ENCODE measurements around the gene TREML1.

- TF ChIP-seq CTCF (conservative IDR thresholded peaks at IDR 0.05), result no peak
- no peak for TF ChIP-seq ZFX (IDR thresholded peaks at IDR 0.05)
Observed at GRCh38 chr6:41200296-41200900, 46.3 kb upstream of the TREML1 start.
